A673 (cell line): ENCODE results near the gene DDHD1. TPM values are rescaled to one million over a fixed set of nuclear protein-coding genes. Genes with fewer than 3 reads are reported as not detected.

Experiments used
- BruUV-seq: library from RNA; stranded (reverse); fragments of 400-500 nt; replicated peaks from 2 replicates; lab custom pipeline; 2021; lab: Mats Ljungman, UMichigan
- CTCF ChIA-PET: fragments of 300-600 bp; sonication (Branson Sonifier 250); formaldehyde crosslinking; loops from one replicate; lab custom pipeline; 2022; ENCODE audit warnings: antibody characterized with exemption; lab: Charles Lee
- POLR2A ChIA-PET: fragments of 300-600 bp; sonication (Branson Sonifier 250); formaldehyde crosslinking; loops from one replicate; lab custom pipeline; 2022; ENCODE audit warnings: antibody characterized with exemption; ENCODE audit not compliant: low non-redundant PET; lab: Charles Lee
- DNase-seq: peaks from one replicate; pipeline ENCODE4 v3.0.0-alpha.2; 2015; ENCODE audit warnings: low spot score
- H3K27ac ChIP-seq: fragments of 200-600 bp; sonication (generic); 2 replicates; pipeline ENCODE4 v1.5.1; 2016; ENCODE audit warnings: mixed run types, low read depth, mild to moderate bottlenecking, mixed read lengths, antibody characterized with exemption, low read length; ENCODE audit not compliant: poor library complexity, severe bottlenecking
- H3K27me3 ChIP-seq: fragments of 200-600 bp; sonication (generic); replicated peaks from 2 replicates; pipeline ENCODE4 v1.6.1; 2017; ENCODE audit warnings: mixed run types, low read depth, mild to moderate bottlenecking, mixed read lengths, antibody characterized with exemption, low read length; ENCODE audit not compliant: insufficient read depth, poor library complexity
- H3K36me3 ChIP-seq: fragments of 200-600 bp; sonication (generic); 2 replicates; pipeline ENCODE4 v1.6.1; 2016; ENCODE audit warnings: mixed run types, mild to moderate bottlenecking, mixed read lengths, antibody characterized with exemption, low read length; ENCODE audit not compliant: insufficient read depth, poor library complexity, severe bottlenecking
- H3K4me1 ChIP-seq: fragments of 200-600 bp; sonication (generic); 2 replicates; pipeline ENCODE4 v1.6.1; 2017; ENCODE audit warnings: mixed run types, mild to moderate bottlenecking, mixed read lengths, antibody characterized with exemption, low read length; ENCODE audit not compliant: insufficient read depth, poor library complexity, severe bottlenecking
- H3K4me3 ChIP-seq: fragments of 200-600 bp; sonication (generic); 2 replicates; pipeline ENCODE4 v1.5.1; 2016; ENCODE audit warnings: low read depth, mixed run types, mild to moderate bottlenecking, mixed read lengths, low read length; ENCODE audit not compliant: poor library complexity, severe bottlenecking
- H3K9me3 ChIP-seq: fragments of 200-600 bp; sonication (generic); 2 replicates; pipeline ENCODE4 v1.6.1; 2016; ENCODE audit warnings: mixed run types, low read depth, mild to moderate bottlenecking, mixed read lengths, antibody characterized with exemption, low read length; ENCODE audit not compliant: poor library complexity, severe bottlenecking
- EZH2 ChIP-seq: fragments of 200-600 bp; sonication (generic); IDR thresholded peaks from 2 replicates; pipeline ENCODE4 v1.6.1; 2017; ENCODE audit warnings: borderline replicate concordance, low read depth, mild to moderate bottlenecking, mixed read lengths, antibody characterized with exemption, low read length; ENCODE audit not compliant: poor library complexity, severe bottlenecking
- intact Hi-C: fragments of 100-400 bp; cut with micrococcal nuclease; formaldehyde crosslinking; loops from one replicate; pipeline ENCODE4 v1.10.0; 2022; ENCODE audit not compliant: unreplicated experiment
- total RNA-seq: library from RNA; stranded (reverse); gene quantifications from 2 replicates; pipeline ENCODE4 v1.2.3, GENCODE V29; 2021
- TF ChIP-seq, protein P1 (sequence below): fragments of 300-800, 200-600 bp; sonication (generic); conservative IDR thresholded peaks from 2 replicates; pipeline ENCODE4 v1.5.1; 2017; ENCODE audit warnings: low read depth, mild to moderate bottlenecking, antibody characterized with exemption, low read length, moderate library complexity, mixed read lengths

The DDHD1 gene
- total RNA-seq, 1 experiment from 2014 or later, result 21.9 TPM

DNA sequence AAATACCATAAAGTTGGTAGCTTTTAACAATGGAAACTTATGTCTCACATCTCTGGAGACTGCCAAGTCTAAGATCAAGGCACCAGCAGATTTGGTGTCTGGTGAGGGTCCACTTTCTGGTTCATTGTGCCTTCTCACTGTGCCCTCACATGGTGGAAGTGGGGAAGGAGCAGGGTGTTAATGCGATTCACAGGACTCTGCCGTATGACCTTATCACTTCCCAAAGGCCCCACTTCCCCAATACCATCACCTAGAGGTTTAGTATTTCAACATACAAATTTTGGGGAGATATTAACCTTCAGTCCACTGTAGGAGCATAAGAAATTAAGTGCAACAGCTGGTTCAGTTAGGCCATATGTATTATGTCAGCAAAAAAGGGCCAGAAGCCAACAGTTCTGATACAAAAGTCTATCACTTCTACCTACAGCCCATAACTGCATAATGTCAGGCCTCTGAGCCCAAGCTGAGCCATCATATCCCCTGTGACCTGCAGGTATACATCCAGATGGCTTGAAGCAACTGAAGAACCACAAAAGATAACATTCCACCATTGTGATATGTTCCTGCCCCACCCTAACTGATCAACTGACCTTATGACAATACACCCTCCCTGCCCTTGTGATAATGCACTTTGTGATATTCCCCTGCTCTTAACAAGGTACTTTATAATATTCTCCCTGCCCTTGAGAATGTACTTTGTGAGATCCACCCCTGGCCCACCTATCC is 24.7 kb downstream of the DDHD1 start:
- no peaks in the 10 kb centered on the region for H3K36me3 ChIP-seq
- H3K4me1 ChIP-seq, result peaks cover 4% of the 10 kb centered on the region
- no peak overlapping the region for H3K27ac ChIP-seq
- POLR2A ChIA-PET, result no interaction called here
- no peak for DNase-seq
- H3K4me3 ChIP-seq, result no peak overlapping the region
- no peaks in the 10 kb centered on the region for H3K27me3 ChIP-seq
- no peaks in the 10 kb centered on the region for H3K9me3 ChIP-seq
- CTCF ChIA-PET, result no interaction called here
- no TSS peak for BruUV-seq
- intact Hi-C loops, result no loop called here
- no peak for TF ChIP-seq EZH2
- TF ChIP-seq, protein P1, sequence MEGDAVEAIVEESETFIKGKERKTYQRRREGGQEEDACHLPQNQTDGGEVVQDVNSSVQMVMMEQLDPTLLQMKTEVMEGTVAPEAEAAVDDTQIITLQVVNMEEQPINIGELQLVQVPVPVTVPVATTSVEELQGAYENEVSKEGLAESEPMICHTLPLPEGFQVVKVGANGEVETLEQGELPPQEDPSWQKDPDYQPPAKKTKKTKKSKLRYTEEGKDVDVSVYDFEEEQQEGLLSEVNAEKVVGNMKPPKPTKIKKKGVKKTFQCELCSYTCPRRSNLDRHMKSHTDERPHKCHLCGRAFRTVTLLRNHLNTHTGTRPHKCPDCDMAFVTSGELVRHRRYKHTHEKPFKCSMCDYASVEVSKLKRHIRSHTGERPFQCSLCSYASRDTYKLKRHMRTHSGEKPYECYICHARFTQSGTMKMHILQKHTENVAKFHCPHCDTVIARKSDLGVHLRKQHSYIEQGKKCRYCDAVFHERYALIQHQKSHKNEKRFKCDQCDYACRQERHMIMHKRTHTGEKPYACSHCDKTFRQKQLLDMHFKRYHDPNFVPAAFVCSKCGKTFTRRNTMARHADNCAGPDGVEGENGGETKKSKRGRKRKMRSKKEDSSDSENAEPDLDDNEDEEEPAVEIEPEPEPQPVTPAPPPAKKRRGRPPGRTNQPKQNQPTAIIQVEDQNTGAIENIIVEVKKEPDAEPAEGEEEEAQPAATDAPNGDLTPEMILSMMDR, result no peak

DNA sequence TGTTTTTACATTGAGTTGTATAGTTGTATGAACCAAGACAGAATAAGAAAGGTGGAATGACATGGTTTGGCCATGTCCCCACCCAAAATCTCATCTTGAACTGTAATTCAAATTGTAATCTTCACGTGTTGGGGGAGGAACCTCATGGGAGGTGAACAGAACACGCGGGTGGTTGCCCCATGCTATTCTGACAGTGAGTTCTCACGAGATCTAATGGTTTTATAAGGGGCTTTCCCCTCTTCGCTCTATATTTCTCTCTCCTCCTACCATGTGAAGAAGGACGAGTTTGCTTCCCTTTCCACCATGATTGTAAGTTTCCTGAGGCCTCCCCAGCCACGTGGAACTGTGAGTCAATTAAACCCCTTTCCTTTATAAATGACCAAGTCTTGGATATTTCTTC is 25.3 kb downstream of the DDHD1 start:
- ChIA-PET POLR2A (no interaction called here), CTCF (no interaction called here)
- TF ChIP-seq, protein P1, result no peak
- no peak for TF ChIP-seq EZH2
- Histone ChIP-seq H3K27ac (no peak overlapping the region), H3K36me3 (no peaks in the 10 kb centered on the region), H3K4me3 (no peak overlapping the region), H3K9me3 (no peaks in the 10 kb centered on the region), H3K4me1 (peaks cover 4% of the 10 kb centered on the region), H3K27me3 (no peaks in the 10 kb centered on the region)
- intact Hi-C loops, result no loop called here
- DNase-seq, result no peak
- BruUV-seq, result no TSS peak

DNA sequence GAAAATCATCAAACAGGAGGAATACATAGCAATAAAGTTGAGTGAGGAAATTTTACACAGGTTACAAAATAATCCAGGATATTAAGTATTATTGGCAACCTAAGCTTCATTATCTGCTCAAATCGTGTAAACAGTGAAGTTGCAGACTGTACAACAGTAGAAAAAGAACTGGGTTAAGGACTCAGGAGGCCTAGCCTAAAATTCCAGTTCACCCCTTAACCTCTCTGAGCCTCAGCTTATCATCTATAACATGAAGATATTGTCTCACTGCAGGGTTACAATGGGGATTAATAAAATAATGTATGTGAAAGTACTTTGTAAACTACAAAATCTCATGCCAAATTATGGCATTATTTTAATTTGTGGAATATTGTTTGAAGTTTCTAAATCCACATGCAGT is 26.0 kb downstream of the DDHD1 start:
- DNase-seq, result no peak
- no peak overlapping the region for H3K4me3 ChIP-seq
- intact Hi-C loops, result no loop called here
- H3K27ac ChIP-seq, result no peak overlapping the region
- H3K27me3 ChIP-seq, result no peaks in the 10 kb centered on the region
- H3K36me3 ChIP-seq, result no peaks in the 10 kb centered on the region
- ChIA-PET CTCF (interaction anchor here (0.7 kb wide), 1 partner anchor 178 kb away, joined by 3 read pairs; no protein-coding TSS in a partner anchor), POLR2A (interaction anchor here (0.7 kb wide), 1 partner anchor 858 kb away, joined by 3 read pairs; no protein-coding TSS in a partner anchor)
- H3K9me3 ChIP-seq, result no peaks in the 10 kb centered on the region
- TF ChIP-seq, protein P1, result no peak
- no peak for TF ChIP-seq EZH2
- BruUV-seq, result no TSS peak
- peaks cover 4% of the 10 kb centered on the region for H3K4me1 ChIP-seq
